HG02623 (cell line): ENCODE data around the gene CT45A5.
"Not testable (repeated sequence)": the region's sequence is repeated elsewhere in the genome, so short reads cannot be mapped to it uniquely, and the experiment has no call there.

Source experiments
- ATAC-seq: cut with Tn5 transposase; IDR thresholded peaks from one replicate; pipeline ENCODE4 v1.9.1; 2021; ENCODE audit warnings: moderate library complexity; ENCODE audit not compliant: unreplicated experiment

Gene CT45A5, protein sequence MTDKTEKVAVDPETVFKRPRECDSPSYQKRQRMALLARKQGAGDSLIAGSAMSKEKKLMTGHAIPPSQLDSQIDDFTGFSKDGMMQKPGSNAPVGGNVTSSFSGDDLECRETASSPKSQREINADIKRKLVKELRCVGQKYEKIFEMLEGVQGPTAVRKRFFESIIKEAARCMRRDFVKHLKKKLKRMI

DNA sequence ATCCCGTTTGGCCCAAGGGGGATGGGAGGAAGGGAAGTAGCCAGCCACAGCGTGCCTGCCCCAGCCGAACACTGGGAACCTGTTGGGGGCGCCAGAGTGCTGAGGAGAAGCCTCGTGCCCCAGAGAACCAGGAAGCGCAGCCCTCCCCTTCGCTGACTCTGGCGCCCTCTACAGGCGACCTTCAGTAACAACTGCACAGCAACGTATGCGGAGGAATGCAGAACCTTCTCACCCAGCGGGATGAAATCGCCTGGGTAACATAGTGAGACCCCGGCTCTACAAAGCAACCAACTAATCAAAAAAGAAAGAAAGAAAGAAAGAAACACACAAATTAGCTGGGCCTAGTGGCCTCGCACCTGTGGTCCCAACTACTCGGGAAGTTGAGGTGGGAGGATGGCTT is at the start of gene CT45A5:
CT45A5 (minus strand) TSS at position 101 of the 400 bp plus-strand sequence. CDS start 3,774 bp downstream, outside the sequence.
- ATAC-seq: not testable (repeated sequence)

DNA sequence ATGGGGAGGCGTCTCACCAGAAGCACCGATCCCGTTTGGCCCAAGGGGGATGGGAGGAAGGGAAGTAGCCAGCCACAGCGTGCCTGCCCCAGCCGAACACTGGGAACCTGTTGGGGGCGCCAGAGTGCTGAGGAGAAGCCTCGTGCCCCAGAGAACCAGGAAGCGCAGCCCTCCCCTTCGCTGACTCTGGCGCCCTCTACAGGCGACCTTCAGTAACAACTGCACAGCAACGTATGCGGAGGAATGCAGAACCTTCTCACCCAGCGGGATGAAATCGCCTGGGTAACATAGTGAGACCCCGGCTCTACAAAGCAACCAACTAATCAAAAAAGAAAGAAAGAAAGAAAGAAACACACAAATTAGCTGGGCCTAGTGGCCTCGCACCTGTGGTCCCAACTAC is 34.6 kb upstream of the CT45A5 start, which contains the start of gene CT45A2:
CT45A2 (minus strand) TSS at position 101 of the 400 bp plus-strand sequence. CDS start 3,747 bp downstream, outside the sequence.
- not testable (repeated sequence) for ATAC-seq

DNA sequence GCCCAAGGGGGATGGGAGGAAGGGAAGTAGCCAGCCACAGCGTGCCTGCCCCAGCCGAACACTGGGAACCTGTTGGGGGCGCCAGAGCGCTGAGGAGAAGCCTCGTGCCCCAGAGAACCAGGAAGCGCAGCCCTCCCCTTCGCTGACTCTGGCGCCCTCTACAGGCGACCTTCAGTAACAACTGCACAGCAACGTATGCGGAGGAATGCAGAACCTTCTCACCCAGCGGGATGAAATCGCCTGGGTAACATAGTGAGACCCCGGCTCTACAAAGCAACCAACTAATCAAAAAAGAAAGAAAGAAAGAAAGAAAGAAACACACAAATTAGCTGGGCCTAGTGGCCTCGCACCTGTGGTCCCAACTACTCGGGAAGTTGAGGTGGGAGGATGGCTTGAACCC is 17.4 kb upstream of the CT45A5 start, which contains the start of gene CT45A6:
CT45A6 (minus strand) TSS at position 101 of the 400 bp plus-strand sequence. CDS start 3,794 bp downstream, outside the sequence.
- ATAC-seq: not testable (repeated sequence)

DNA sequence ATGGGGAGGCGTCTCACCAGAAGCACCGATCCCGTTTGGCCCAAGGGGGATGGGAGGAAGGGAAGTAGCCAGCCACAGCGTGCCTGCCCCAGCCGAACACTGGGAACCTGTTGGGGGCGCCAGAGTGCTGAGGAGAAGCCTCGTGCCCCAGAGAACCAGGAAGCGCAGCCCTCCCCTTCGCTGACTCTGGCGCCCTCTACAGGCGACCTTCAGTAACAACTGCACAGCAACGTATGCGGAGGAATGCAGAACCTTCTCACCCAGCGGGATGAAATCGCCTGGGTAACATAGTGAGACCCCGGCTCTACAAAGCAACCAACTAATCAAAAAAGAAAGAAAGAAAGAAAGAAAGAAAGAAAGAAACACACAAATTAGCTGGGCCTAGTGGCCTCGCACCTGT is 17.2 kb downstream of the CT45A5 start, which contains the start of gene CT45A3:
CT45A3 (minus strand) TSS at position 101 of the 400 bp plus-strand sequence. CDS start 3,747 bp downstream, outside the sequence.
- not testable (repeated sequence) for ATAC-seq

DNA sequence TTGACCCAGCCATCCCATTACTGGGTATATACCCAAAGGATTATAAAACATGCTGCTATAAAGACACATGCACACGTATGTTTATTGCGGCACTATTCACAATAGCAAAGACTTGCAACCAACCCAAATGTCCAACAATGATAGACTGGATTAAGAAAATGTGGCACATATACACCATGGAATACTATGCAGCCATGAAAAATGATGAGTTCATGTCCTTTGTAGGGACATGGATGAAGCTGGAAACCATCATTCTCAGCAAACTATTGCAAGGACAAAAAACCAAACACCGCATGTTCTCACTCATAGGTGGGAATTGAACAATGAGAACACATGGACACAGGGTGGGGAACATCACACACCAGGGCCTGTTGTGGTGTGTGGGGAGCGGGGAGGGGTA is 40.6 kb downstream of the CT45A5 start:
- not testable (repeated sequence) for ATAC-seq

DNA sequence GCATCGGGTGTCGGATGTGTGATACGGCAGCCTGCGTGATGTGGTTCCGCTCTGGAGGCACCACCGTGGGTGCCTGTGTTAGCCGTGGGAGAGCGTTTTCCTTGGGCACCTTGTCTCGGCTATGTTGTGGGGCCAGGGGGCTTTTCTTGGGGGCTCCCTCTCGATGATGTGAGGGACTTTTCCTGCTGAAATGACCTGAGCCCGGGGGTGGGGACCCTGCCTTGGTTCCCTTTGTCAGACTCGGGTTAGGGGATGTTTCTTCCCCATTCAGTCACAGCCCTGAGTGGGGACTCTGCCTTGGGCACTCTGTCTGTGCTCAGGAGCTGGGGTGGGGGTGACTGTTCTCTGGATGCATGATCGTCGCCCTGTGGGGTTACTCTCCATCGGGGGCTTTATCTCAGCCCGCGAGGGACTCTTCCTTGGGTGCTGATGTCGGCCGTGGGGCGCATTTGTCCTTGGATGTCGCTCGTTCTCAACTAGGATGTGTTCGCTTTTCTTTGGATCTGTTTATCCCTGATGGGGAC is 44.0 kb downstream of the CT45A5 start:
- no peak for ATAC-seq

DNA sequence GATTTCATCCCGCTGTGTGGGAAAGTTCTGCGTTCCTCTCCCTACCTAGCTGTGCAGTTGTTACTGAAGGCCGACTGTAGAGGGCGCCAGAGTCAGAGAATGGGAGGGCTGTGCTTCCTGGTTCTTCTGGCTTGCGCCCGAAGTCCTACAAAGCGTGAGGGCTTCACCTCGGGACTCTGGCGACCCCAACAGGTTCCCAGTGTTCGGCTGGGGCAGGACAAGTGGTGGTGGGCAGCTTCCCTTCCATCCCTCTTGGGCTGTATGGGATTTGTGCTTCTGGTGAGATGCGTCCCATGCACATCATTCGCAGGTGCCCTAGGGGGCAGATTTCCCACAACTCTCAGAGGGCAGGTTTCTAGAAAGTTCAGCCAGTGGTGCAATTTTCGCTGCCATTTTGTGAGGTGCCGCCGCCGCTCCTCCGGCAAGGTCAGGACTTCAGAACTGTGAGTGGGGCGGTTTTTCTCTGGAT is 44.6 kb downstream of the CT45A5 start:
- ATAC-seq: no peak

DNA sequence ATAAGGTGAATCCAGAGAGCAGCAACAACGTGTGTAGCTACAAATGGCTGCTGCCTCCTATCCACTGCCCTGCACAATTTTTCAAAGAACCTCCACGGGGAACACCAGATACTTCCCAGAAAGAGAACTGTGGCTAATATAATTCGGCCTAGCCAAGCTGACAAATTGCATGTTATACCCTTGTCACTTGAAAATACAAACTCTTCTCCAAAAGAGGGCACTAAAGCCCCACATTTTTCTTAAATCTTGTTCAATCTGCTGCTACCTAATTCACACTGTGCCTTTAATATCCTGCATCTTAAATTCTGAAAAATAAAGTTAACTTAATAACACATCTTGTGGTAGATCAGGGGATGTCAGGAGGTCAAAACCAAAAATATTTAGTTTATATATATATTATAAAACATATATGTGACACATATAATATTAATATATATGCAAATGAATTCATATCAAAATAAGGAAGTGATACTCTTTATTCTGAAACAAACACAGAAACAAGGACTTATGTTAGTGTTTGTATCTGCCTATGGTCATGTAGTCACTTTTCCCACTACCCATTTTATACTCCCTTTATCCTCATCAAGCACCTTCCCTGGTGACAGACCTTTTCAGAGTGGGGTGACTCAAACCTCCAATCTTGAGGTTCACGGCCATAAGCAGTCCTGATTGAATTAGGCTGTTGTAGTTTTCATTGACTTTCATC is 47.8 kb downstream of the CT45A5 start:
- ATAC-seq: no peak

DNA sequence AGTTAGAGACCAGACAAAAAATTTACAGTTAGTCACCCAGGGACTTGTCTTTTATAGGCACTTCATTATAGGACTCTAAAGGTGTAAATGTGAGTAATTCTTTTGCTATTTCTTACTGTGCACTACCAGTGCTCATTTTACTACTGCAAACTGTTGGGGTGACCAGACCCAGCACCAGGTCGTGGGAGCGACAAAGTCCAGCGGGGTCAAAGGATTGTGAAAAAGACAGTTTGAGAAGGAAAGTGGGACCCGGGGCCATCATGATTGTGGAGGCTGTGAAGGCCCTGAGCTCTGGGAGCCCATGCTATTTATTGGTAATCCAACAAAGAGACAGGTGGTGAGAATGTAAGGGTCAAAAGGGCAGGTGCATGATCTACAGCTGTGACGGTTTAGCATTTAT is 50.6 kb downstream of the CT45A5 start:
- ATAC-seq: not testable (repeated sequence)
